ENCODE data around the gene ATOSA.

Gene ATOSA

DNA sequence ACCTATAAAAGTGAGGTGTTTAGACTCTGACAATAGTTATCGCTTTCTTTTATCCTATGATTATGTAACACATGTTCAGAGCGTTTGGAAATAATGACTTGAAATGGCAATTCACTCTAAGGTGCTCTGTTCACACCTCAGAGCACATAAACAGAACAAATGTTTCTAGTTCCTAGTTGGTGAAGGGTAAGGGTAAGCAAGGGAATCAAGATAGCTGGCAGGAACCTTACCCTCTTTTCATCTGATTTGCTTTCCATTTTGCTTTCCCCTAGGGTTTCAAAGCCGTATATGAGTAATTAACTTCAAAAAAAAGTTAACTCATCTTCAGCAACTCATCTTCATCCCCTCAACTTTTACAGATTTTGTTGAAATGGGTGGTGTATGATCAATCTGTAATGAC, 2.3 kb upstream of the ATOSA start:
- DNase-seq: no peak

DNA sequence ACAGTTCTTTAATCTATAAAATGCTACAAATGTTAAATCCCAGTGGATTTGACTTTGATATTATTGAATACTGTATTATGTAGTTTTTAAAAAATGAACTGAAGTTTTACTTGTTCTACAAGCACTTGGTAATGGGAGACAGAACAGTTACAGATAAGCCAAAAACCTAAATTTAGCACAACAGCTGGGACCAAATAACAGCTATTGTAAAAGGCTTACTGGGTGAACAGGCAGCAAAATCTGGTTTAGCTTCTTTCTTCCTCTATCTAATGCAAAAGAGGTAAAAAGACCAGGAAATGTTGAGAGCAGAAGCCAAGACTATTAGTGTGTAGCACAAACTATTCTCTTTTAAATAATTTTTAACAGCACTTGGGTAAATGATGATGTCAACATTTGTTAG, 1.6 kb upstream of the ATOSA start:
- DNase-seq: no peak

GRCh38 chr15:52680041-52680391, 828 bp upstream of the ATOSA start:
- DNase-seq: no peak

DNA sequence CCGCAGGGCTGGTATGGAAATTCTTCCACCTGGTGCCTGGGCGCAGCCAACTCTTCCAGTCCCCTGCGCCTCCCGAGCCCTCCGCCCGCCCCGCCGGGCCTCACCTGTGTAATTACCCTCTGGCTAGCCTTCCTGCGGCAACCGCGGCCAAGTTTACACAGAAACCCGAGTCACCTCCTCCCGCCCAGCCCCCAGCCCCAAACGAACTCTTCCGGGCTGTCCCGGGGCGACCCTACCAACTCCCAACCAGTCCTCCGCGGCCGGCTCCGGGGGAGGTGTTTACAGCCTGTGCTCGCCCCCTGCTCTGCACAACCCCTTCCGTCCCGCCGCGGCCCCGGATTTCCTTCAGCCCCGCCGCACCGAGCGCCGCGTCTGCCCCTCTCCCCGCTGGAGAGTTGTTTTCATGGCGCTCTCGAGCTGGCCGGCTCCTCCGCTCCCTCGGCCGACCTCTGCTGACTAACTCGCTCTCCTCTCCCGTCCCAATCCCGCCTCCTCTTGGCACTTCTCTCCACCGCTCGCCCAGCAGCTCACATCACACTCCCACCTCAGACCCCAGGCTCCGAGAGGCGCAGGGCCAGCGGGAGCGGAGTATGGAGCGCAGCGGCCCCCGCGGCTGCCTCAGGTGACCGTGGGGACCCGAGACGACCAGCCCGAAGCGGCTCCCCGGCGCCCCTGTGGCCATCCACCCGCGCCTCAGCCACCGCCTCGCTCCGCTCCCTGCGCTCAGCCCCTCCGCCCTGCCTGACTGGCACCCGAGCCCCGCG, 538 bp downstream of the ATOSA start:
- peak; percentile 29 for DNase-seq

DNA sequence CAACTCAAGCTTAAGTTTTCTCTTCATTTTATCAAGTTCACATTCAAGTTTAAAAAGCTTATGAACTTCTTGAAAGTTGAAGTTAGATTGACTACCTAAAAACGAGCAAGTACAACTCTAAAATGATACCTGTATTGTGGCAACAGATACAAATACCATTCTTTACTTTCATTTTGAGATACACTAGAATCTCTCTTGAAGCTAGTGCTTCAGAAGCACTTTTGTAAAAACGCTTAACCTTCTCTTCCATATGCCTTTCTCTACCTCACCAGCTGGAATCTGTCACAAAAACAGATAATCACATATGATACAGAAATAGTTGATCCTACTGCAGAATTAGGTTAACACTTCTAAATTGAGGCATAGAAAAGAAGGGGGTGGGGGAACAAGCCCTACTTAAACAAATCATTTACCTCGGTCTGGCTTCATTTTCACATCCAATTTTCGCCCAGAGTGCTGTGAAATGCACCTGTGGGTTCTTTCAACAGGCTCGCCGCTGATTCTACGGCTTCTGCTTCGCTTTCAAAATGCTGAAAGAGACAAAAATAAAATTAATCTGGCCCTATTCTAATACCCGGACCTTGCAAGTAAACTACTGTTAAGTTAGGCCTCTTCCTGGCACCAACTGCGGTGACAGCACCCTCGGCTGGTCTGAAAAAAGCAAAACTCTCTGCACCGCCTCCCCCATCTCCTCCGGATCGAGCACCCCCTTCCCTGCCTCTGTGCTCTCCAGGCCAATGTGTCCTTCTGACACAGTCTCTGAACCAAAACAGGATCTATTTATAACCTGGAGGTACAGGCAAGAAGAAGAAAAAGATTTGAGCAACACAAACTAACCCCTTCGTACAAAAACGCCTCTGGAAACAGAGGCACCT, 1.4 kb downstream of the ATOSA start:
- DNase-seq: no peak

DNA sequence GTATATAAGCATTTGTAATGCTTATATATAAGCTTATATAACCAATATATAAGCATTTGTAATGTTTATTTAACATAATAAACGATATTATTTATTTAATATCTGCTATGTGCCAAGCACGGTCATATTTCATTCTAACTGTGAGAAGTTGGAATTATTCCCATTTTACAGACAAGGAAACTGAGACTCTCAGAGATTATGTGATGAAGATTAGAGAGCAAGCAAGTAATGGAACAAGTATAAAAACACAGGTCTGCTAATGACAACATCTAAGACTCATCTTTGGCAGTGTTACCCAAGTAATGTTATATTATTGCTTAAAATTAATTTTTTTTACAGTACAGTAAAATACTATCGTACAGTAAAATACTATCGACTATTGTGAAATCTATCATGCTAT, 4.4 kb downstream of the ATOSA start:
- no peak for DNase-seq

DNA sequence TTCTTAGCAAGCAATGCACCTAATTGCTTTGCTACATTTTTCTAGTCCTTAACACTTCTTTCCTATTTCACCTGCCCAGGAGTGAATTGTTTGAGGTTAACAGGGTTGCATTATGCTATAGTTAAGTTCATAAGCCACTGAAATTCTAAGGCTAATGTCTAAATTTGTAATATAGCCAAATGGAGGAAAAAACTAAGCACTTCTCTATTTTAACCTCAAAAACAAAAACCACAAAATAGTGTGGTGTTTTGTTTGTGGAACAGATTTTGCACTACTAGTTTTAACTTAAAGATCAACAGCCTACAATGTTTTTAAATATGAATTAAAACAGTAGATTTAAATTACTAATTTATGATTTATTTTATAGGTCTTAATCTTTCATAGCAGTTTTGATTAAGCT, 5.5 kb downstream of the ATOSA start:
- no peak for DNase-seq

DNA sequence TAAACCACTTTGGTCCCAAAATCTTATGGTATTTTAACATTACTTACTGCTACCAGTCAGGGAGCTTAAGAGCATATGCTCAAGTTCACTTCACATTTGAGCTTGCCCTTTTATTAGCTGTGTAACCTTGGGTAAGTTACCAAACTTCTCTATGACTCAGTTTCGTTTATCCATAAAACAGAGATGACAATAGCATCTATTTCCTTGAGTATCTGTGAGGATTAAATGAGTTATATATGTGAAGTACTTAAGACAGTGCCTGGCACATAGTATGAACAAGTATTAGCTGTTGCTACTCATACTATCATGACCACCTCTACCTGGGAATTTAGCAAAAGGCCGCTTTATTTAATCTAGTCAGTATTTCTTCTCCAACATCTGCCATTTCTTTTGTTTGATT, 5.9 kb downstream of the ATOSA start:
- no peak for DNase-seq

DNA sequence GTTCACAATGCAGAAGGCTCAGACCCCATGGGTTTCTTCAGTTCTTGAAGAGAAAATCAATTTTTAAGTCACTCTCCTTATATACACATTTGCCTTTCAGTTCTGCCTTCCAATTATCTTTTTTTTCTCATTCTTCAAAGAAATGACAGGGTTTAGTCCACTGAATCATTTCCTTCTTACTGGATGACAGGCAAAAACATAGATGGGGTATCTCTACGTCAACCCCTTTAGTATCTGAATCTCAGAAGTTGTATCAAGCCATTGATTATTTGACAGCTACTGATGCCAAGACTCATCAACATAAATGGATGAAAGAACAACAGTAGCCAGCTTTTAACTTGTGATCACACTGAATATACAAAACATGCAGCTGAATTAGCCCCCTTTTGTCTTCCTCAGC, 6.5 kb downstream of the ATOSA start:
- DNase-seq: no peak

GRCh38 chr15:52670087-52670486, 9.1 kb downstream of the ATOSA start:
- DNase-seq: no peak

DNA sequence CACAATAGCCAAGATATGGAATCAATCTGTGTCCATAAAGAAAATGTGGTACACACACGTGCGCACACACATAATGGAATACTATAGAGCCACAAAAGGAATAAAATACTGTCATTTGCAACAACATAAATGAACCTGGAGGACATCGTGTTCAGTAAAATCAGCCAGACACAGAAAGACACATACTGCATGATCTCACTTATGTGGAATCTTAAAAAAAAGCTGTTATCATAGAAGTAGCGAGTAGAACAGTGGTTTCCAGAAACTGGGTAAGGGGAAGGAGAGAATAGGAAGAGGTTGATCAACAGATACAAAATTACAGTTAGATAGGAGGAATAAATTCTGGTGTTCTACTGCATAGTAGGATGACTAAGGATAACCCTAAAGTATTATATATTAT, 11.1 kb downstream of the ATOSA start:
- no peak for DNase-seq

DNA sequence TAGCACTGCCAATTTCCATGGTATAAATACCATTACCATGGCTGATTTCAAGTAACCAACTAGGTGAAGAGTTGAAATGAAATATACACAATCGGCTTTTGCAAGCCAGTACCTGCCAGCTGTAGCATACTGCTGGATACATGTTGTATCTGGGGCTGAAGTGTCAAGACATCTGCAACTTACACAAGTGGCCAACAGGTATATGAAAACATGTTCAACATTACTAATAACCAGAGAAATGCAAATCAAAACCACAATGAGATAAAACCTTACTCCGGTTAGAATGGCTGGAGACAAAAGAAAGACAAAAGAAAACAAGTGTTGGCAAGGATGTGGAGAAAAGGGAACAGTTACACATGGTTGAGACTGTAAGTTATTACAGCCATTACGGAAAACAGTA, 11.6 kb downstream of the ATOSA start:
- no peak for DNase-seq

DNA sequence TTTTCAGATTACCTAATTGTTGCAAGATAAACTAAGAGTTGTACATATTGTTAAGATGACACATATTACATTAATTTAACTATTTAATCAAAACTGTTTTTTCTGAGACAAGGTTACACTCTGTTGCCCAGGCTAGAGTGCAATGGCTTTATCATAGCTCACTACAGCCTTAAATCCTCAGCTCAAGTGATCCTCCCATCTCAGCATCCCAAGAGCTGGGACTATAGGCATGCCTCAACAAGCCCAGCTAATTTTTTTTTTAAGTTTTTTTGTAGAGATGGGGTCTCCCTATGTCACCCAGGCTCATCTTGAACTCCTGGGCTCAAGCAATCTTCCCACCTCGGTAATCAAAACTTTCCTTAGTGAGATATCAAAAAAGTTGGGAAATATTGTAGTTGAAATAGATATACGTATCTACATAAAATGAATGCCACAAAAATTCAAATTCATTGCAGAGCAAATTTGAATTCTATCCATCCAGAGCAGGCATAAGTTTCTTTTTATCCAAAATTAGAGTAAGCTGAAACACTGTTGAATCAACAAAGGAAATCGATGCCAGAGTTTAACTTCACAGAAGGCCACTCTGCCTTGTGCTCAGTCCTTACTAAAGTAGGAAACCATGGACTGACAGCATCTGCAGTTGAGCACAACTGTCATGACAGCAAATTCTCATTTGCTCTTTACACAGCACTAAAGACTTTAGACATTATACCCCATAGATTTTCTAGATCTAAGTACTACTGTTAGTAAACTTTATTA, 15.5 kb downstream of the ATOSA start:
- no peak for DNase-seq

GRCh38 chr15:52661909-52662308, 17.3 kb downstream of the ATOSA start:
- no peak for DNase-seq

- DNase-seq: no peak
Measured at GRCh38 chr15:52660192-52660591, 19.0 kb downstream of the ATOSA start.

GRCh38 chr15:52658955-52659354, 20.2 kb downstream of the ATOSA start:
- DNase-seq: no peak

- no peak for DNase-seq
Measured at GRCh38 chr15:52657338-52657737, 21.9 kb downstream of the ATOSA start.

DNA sequence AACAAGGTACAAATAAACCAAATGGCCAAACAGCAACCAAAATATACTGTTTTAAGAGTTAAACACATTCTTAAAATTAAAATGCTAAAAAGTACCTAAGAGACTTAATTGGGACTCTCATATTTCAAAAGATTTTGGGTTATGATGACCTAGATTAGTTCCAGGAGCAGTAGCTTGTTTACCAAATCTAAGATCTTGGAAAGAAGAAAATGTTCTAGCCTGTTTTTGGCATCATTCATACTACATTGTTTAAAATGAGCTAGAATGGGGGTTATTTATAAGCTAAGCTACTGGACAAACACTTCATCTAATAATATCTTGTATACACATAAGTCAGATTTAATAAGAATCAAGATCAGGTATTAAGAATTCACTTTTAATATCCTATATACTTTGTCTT, 22.8 kb downstream of the ATOSA start:
- no peak for DNase-seq

GRCh38 chr15:52653431-52653964, 25.7 kb downstream of the ATOSA start:
- DNase-seq: no peak

DNA sequence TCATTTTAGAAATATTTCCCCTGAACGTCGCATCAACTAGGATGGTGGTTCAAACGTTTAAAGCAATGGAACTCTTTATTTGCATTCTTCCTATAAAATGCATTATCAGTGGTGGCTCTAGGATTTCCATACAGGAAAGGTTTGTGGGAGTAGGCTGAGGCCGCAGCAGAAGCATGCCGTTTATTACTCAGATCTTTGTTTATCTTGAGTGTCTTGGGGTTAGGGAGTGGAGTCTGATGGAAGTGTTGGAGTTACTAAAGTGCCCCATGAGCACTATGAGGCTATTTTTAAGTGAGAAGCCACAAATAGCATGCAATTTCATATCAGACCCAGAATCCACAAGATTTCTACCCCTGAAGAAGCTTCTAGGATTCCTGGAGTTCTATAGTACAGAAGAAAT, 26.2 kb downstream of the ATOSA start:
- no peak for DNase-seq

DNA sequence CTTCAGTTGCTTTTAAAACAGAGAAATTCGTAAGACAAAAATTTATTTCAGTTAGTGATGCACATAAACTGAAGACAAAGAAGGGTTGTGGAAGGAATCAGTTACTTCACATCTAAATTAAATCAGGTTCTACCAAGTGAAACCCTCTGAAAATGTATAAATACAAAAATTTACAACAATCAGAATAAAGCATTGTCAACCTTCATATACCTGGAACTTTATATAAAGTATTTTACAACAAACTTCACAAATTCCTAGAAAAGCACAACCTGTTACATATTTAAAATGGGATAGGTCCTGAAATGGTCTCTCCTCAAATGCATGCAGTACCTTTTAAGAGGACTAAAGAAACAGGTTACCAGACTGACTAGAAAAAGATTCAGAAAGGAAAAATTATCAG, 26.9 kb downstream of the ATOSA start:
- no peak for DNase-seq

- DNase-seq: peak; percentile 52
Measured at GRCh38 chr15:52651868-52652267, 27.3 kb downstream of the ATOSA start.

GRCh38 chr15:52651114-52651513, 28.1 kb downstream of the ATOSA start:
- DNase-seq: no peak

DNA sequence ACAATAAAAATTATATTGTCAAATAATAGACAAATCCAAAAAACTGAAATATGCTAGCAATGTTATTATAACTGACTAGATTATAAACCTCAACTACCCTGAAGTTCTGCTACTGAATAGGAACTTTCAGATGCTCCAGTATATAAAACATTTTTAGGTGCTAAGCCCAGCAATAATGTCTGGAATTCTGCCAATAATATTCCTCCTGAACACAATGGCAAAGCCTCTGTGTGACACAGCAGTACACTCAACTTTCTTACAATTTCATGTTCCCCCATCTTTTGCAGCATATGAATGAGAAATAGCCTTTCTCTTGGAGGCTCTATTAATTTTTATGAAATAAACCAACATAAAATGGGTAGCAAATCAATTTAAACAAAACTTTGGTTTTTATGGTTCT, 29.5 kb downstream of the ATOSA start:
- no peak for DNase-seq
